Common myeloid progenitor, CD34-positive (primary cell): ENCODE measurements around the gene CAPNS2.

Experiments used
- CTCF ChIA-PET: fragments of 350-600 bp; sonication (Branson Sonifier 250); formaldehyde crosslinking; loops from one replicate; lab custom pipeline; 2021; ENCODE audit warnings: antibody characterized with exemption; lab: Charles Lee
- POLR2A ChIA-PET: fragments of 350-600 bp; sonication (Branson Sonifier 250); formaldehyde crosslinking; loops from one replicate; lab custom pipeline; 2021; ENCODE audit warnings: antibody characterized with exemption; lab: Charles Lee
- DNase-seq, 3 donors: peaks; one replicate each; pipeline versions ENCODE4 v3.0.0 to v3.0.0-alpha.2; 2013
- H3K27ac ChIP-seq, 2 experiments: 1 replicate in 1 of 2; 2 replicates in 1 of 2; pipeline ENCODE4 v1.7.0; 2013; ENCODE audit warnings: inconsistent platforms in 2 of 2, low read length in 2 of 2, mild to moderate bottlenecking in 2 of 2, low read depth in 1 of 2, moderate library complexity in 1 of 2; ENCODE audit not compliant: severe bottlenecking in 2 of 2, insufficient read depth in 1 of 2, poor library complexity in 1 of 2
- H3K27me3 ChIP-seq, 5 experiments: replicated peaks in 2 of 5; 1 replicate in 3 of 5; 2 replicates in 2 of 5; pipeline versions ENCODE4 v1.6.1 to v1.7.0; 2013; ENCODE audit warnings: low read length in 4 of 5, mild to moderate bottlenecking in 2 of 5, moderate library complexity in 2 of 5, inconsistent platforms in 1 of 5; ENCODE audit not compliant: insufficient read depth in 5 of 5, control insufficient read depth in 4 of 5
- H3K36me3 ChIP-seq, 4 experiments: 1 replicate in 2 of 4; 2 replicates in 2 of 4; pipeline versions ENCODE4 v1.6.1 to v1.7.0; 2013; ENCODE audit warnings: low read length in 3 of 4, control low read depth in 1 of 4, mild to moderate bottlenecking in 1 of 4; ENCODE audit not compliant: control insufficient read depth in 4 of 4, insufficient read depth in 4 of 4
- H3K4me1 ChIP-seq, 4 experiments: 1 replicate in 3 of 4; 2 replicates in 1 of 4; pipeline versions ENCODE4 v1.6.1 to v1.7.1; 2013; ENCODE audit warnings: low read length in 3 of 4, mild to moderate bottlenecking in 3 of 4, control low read depth in 1 of 4, inconsistent platforms in 1 of 4, moderate library complexity in 1 of 4; ENCODE audit not compliant: control insufficient read depth in 4 of 4, insufficient read depth in 4 of 4; ENCODE audit errors: control extremely low read depth in 1 of 4
- H3K4me3 ChIP-seq, 7 experiments: 1 replicate in 4 of 7; 2 replicates in 3 of 7; pipeline versions ENCODE4 v1.5.1 to v1.7.0; 2013; ENCODE audit warnings: mild to moderate bottlenecking in 7 of 7, low read length in 6 of 7, moderate library complexity in 6 of 7, inconsistent platforms in 2 of 7, low read depth in 2 of 7, control low read depth in 1 of 7; ENCODE audit not compliant: insufficient read depth in 4 of 7, control insufficient read depth in 1 of 7; ENCODE audit errors: extremely low read depth in 1 of 7
- H3K9me3 ChIP-seq, 5 experiments: 1 replicate in 4 of 5; 2 replicates in 1 of 5; pipeline versions ENCODE4 v1.6.1 to v1.7.1; 2013; ENCODE audit warnings: low read length in 4 of 5, mild to moderate bottlenecking in 2 of 5, inconsistent platforms in 1 of 5, low read depth in 1 of 5, moderate library complexity in 1 of 5; ENCODE audit not compliant: control insufficient read depth in 4 of 5, insufficient read depth in 2 of 5; ENCODE audit errors: control extremely low read depth in 1 of 5
- WGBS: methylation state at CpG from one replicate; pipeline ENCODE4 v1.1.5; 2013; ENCODE audit not compliant: insufficient coverage; 5-methylcytosine and 5-hydroxymethylcytosine counted together

The CAPNS2 gene

DNA sequence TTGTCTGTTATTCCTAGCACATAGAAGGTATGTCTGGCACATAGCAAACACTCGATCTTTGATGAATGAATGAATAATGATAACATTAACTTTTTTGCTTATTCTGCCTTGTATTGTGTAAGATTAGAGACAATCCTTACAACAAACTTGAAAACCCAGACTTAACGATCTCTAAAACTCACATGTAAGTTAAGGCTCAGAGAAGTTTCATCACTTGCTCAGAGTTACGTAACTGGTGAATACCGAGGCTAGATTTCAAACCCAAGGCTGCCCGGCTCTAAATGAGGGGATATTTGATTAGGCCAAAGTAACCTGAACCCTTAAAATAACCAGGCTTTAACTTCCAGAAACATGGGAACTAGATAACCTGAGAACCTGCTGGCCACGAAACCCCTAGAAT, 22.3 kb downstream of the CAPNS2 start:
- peaks cover 0 to 11% (median 5%) of the 10 kb centered on the region in 4 experiments for H3K4me1 ChIP-seq
- H3K27ac ChIP-seq = no peak overlapping the region
- H3K27me3 ChIP-seq = no peaks in the 10 kb centered on the region
- H3K4me3 ChIP-seq = no peak overlapping the region
- peaks cover 0 to 2% (median 0%) of the 10 kb centered on the region in 5 experiments for H3K9me3 ChIP-seq
- CTCF ChIA-PET = no interaction called here
- peaks cover 0 to 6% (median 2%) of the 10 kb centered on the region in 4 experiments for H3K36me3 ChIP-seq
- 96% methylated on average over 3 of the region's 6 CpGs for WGBS
- DNase-seq = no peak
- POLR2A ChIA-PET = no interaction called here

DNA sequence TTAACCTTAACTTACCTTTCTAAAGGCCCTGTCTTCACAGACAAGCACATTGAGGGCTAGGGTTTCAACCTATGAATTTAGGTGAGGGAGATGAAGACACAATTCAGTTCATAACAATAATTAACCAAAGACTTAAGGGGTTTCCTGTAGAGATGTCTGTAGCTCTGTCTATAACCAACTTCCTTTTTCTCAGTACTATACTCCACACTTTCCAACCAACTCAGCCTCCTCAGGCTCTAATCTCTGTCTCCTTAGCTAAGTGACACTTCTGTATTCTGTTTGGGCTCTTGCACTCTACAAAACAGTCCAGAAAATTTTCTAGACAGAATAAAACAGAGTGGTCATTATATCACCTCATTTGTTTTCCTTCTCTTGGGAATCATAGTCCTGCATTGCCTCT, 25.8 kb downstream of the CAPNS2 start:
- peak in 2 of 3 donors; percentile 70 to 80 for DNase-seq
- ChIA-PET CTCF (interaction anchor here (1.1 to 1.5 kb wide), 3 partner anchors 15 to 82 kb away, joined by 3 to 5 read pairs (median 3); no protein-coding TSS in a partner anchor), POLR2A (interaction anchor here (0.6 kb wide), 1 partner anchor 45 kb away, joined by 5 read pairs; no protein-coding TSS in a partner anchor)
- Histone ChIP-seq H3K36me3 (no peaks in the 10 kb centered on the region), H3K27ac (no peak overlapping the region), H3K4me3 (peak overlapping the region in 1 of 7 experiments; percentile 23), H3K4me1 (peaks cover 0 to 17% (median 5%) of the 10 kb centered on the region in 4 experiments), H3K27me3 (peaks cover 0 to 3% (median 0%) of the 10 kb centered on the region in 5 experiments), H3K9me3 (no peaks in the 10 kb centered on the region)

DNA sequence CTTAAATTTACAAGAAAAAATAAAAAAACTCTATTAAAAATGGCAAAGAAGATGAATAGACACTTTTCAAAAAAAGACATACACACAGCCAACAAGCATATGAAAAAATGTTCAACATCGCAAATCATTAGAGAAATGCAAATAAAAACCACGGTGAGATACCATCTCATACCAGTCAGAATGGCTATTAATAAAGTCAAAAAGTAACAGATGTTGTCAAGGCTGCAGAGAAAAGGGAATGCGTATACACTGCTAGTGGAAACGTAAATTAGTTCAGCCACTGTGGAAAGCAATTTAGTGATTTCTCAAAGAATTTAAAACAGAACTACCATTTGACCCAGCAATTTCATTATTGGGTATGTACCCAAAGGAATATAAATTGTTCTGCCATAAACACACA, 31.4 kb downstream of the CAPNS2 start:
- peaks cover 0 to 3% (median 0%) of the 10 kb centered on the region in 5 experiments for H3K27me3 ChIP-seq
- H3K4me3 ChIP-seq = no peak overlapping the region
- WGBS = 50% methylated on average over 2 of the region's 4 CpGs
- DNase-seq = peak in 1 of 3 donors; percentile 67
- ChIA-PET POLR2A (no interaction called here), CTCF (no interaction called here)
- H3K36me3 ChIP-seq = no peaks in the 10 kb centered on the region
- H3K27ac ChIP-seq = no peak overlapping the region
- peaks cover 0 to 14% (median 0%) of the 10 kb centered on the region in 4 experiments for H3K4me1 ChIP-seq
- H3K9me3 ChIP-seq = no peaks in the 10 kb centered on the region

DNA sequence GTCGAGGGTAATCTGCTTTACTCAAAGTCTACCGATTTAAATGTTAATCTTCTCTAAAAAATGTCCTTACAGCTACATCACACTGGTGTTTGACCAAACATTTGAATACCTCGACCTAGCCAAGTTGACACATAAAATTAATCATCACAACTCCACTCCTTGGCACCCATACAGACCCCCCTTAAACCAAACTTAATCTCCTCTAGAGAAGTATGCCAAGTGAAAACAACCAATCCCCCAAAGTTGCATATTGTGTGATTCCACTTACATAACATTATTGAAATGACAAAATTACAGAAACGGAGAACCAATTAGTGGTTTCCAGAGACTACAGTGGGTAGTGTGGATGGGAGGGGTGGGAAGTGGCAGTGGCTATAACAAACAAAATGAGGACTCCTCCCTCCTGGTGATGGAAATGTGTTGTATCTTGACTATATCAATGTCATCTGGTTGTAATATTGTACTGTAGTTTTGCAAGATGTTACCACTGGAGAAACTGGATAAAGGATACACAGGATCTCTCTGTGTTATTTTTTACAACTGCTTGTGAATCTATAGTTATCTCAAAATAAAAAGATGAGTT, 39.4 kb downstream of the CAPNS2 start:
- CTCF ChIA-PET = no interaction called here
- POLR2A ChIA-PET = no interaction called here
- no peak for DNase-seq

DNA sequence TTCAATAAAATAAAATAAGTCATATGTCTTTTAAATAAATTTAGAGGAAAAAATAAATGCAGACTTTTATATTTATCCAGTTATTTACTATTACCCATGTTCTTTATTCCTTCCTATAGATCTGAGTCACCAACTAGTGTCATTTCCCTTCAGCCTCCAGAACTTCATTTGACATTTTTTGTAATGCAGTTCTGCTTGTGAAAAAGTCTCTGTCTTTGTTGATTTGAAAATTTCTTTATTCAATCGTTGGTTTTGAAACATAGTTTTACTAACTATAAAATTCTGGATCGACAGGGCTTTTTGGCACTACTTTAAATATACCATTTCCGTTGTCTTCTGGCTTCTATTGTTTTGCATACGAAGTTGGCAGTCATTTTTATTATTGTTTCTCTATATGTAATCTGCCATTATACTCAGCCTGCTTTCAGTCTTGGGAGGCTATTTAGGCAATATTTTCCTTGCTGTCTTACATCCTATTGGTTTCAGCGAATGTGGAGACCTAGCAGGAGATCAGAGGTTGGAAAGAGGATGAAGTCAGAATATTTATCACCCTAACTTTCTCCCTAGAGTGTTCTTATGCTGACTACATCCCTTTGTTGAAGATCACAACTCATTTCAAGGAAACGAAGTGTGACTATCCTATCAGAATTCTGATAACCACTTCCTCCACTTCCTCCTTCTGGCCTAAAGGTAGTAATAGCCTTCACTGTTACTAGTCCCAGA, 47.3 kb downstream of the CAPNS2 start:
- peak in 1 of 3 donors; percentile 56 for DNase-seq
- Histone ChIP-seq H3K27ac (peak overlapping the region in 1 of 2 experiments; percentile 52), H3K36me3 (no peaks in the 10 kb centered on the region), H3K27me3 (peaks cover 0 to 2% (median 0%) of the 10 kb centered on the region in 5 experiments), H3K4me3 (no peak overlapping the region), H3K4me1 (peaks cover 0 to 38% (median 8%) of the 10 kb centered on the region in 4 experiments), H3K9me3 (peaks cover 0 to 9% (median 0%) of the 10 kb centered on the region in 5 experiments)
- WGBS = 70% methylated on average over 3 of the region's 6 CpGs
- CTCF ChIA-PET = interaction anchor here (2.7 kb wide), 1 partner anchor 11 kb away, joined by 10 read pairs; no protein-coding TSS in a partner anchor
- POLR2A ChIA-PET = no interaction called here

More for the DNA sequence above, 39.4 kb downstream of the CAPNS2 start:
- Histone ChIP-seq H3K9me3 (peaks cover 0 to 9% (median 0%) of the 10 kb centered on the region in 5 experiments), H3K27me3 (no peaks in the 10 kb centered on the region), H3K36me3 (no peaks in the 10 kb centered on the region), H3K4me1 (peaks cover 0 to 7% (median 0%) of the 10 kb centered on the region in 4 experiments), H3K4me3 (no peak overlapping the region), H3K27ac (peak overlapping the region in 1 of 2 experiments; percentile 5)
- WGBS = 64% methylated on average over 3 of the region's 4 CpGs

DNA sequence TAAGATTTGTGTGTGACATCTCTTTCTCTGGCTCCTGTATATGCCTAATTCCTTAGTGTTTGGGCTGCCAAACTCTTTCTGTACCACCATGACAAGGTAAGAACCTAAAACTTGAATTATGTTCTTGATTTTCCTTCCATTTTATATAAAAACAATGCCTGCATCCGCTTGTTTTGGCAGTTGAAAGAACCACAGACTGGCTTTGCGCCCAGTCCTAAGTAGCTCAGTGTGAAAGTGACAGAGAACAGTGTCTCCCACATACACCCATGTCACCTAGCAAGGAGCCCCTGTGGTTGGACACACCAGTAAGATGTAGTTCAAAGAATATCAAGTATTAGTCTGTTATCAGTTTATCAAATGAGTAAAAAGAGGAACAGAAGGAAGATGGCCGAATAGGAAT, 48.6 kb downstream of the CAPNS2 start:
- H3K9me3 ChIP-seq = peaks cover 0 to 6% (median 0%) of the 10 kb centered on the region in 5 experiments
- H3K36me3 ChIP-seq = no peaks in the 10 kb centered on the region
- H3K27me3 ChIP-seq = peaks cover 0 to 2% (median 0%) of the 10 kb centered on the region in 5 experiments
- H3K4me3 ChIP-seq = peak overlapping the region in 2 of 7 experiments; percentile 13 to 29
- H3K27ac ChIP-seq = peak overlapping the region; percentile 35 to 71
- peak; percentile 52 to 96 (median 92) for DNase-seq
- peaks cover 0 to 38% (median 8%) of the 10 kb centered on the region in 4 experiments for H3K4me1 ChIP-seq
- POLR2A ChIA-PET = no interaction called here
- WGBS = 0% methylated on average over 3 of the region's 3 CpGs
- CTCF ChIA-PET = interaction anchor here (2.7 kb wide), 1 partner anchor 10 kb away, joined by 10 read pairs; no protein-coding TSS in a partner anchor
